K562 (cell line): ENCODE results near the gene APLF. TPM values are rescaled to one million over a fixed set of nuclear protein-coding genes. Genes with fewer than 3 reads are reported as not detected.

Experiments
- CC2D1A ChIP-seq: fragments of 450-650 bp; IDR thresholded peaks from 2 replicates; pipeline ENCODE4 v1.6.1; 2017; ENCODE audit warnings: mild to moderate bottlenecking
- DPF2 ChIP-seq: fragments of 450-650 bp; IDR thresholded peaks from 2 replicates; pipeline ENCODE4 v1.6.1; 2016
- FOSL1 ChIP-seq: fragments of 200-800 bp; sonication (Bioruptor generic); conservative IDR thresholded peaks from 2 replicates; pipeline ENCODE4 v1.6.1; 2016; ENCODE audit warnings: missing genetic modification characterization, missing compliant biosample characterization
- FOXM1 ChIP-seq, 2 experiments: fragments of 450-650 bp in 1 of 2; sonication (generic) in 1 of 2; formaldehyde crosslinking in 1 of 2; IDR thresholded peaks; 2 replicates each; pipeline versions ENCODE4 v1.6.1 to v1.9.0; 2017 to 2022; ENCODE audit warnings: low read depth in 2 of 2, mild to moderate bottlenecking in 2 of 2, missing genetic modification reagents in 1 of 2, moderate library complexity in 1 of 2
- GATA2 ChIP-seq: sonication (generic); formaldehyde crosslinking; IDR thresholded peaks from 2 replicates; pipeline ENCODE4 v1.4.0; 2020; ENCODE audit warnings: mild to moderate bottlenecking, missing genetic modification reagents
- JUND ChIP-seq, 2 experiments: IDR thresholded peaks; 2 replicates in 1 of 2; 3 replicates in 1 of 2; pipeline ENCODE4 v1.6.1; 2011; ENCODE audit warnings: borderline replicate concordance in 2 of 2, low read depth in 2 of 2, low read length in 2 of 2, improper control_type of control experiment in 1 of 2, missing biosample characterization in 1 of 2, missing genetic modification characterization in 1 of 2, missing genetic modification reagents in 1 of 2
- MAFF ChIP-seq: IDR thresholded peaks from 2 replicates; pipeline ENCODE4 v1.6.1; 2012; ENCODE audit warnings: low read length, improper control_type of control experiment
- NCOA1 ChIP-seq: fragments of 450-650 bp; IDR thresholded peaks from 2 replicates; pipeline ENCODE4 v1.6.1; 2016; ENCODE audit warnings: low read depth
- NCOR1 ChIP-seq: fragments of 450-650 bp; IDR thresholded peaks from 2 replicates; pipeline ENCODE4 v1.6.1; 2016; ENCODE audit warnings: mild to moderate bottlenecking, moderate library complexity
- NFIC ChIP-seq: fragments of 450-650 bp; IDR thresholded peaks from 2 replicates; pipeline ENCODE4 v1.6.1; 2017; ENCODE audit warnings: mild to moderate bottlenecking, inconsistent platforms
- RBM15 ChIP-seq: fragments of 200-400 bp; formaldehyde crosslinking; IDR thresholded peaks from 2 replicates; pipeline ENCODE4 v1.6.1; 2018; ENCODE audit warnings: mild to moderate bottlenecking, low read length, moderate library complexity; ENCODE audit not compliant: insufficient read depth
- ZBTB1 ChIP-seq: sonication (generic); formaldehyde crosslinking; IDR thresholded peaks from 2 replicates; pipeline ENCODE4 v1.8.1; 2023; ENCODE audit warnings: missing genetic modification reagents, low read depth, mild to moderate bottlenecking, borderline replicate concordance
- ZSCAN32 ChIP-seq: fragments of 450-650 bp; formaldehyde crosslinking; IDR thresholded peaks from 2 replicates; pipeline ENCODE4 v1.4.0; 2020; ENCODE audit warnings: mild to moderate bottlenecking, moderate library complexity
- polyA plus RNA-seq, 8 experiments: library from polyadenylated mRNA; depleted of rRNA in 4 of 8; stranded (reverse) in 5 of 8; unstranded in 3 of 8; fragments of >200 nt; fragmentation: Nextera tagmentation in 2 of 8; fragmentation: Illumina TruSeq in 1 of 8; extraction: Ambion mirVana in 2 of 8; extraction: Trizol in 1 of 8; gene quantifications; 2 replicates each; pipeline versions ENCODE4 v1.2.1 to v1.2.3, GENCODE V29; 2011 to 2014; ENCODE audit warnings: inconsistent platforms in 1 of 8, missing spikeins in 1 of 8
- total RNA-seq, 7 experiments: library from RNA; depleted of rRNA in 6 of 7; stranded (reverse); fragments of >200 nt in 6 of 7; fragmentation: Illumina TruSeq in 2 of 7; extraction: Trizol in 2 of 7; gene quantifications; 2 replicates each; pipeline versions ENCODE4 v1.2.1 to v1.2.3, GENCODE V29; 2011 to 2021; ENCODE audit warnings: low replicate concordance in 1 of 7
- TF ChIP-seq, protein P1 (sequence below): fragments of 450-650 bp; IDR thresholded peaks from 2 replicates; pipeline ENCODE4 v1.6.1; 2017; ENCODE audit warnings: antibody characterized with exemption, mild to moderate bottlenecking
- TF ChIP-seq, protein P2 (sequence below): sonication (generic); IDR thresholded peaks from 2 replicates; pipeline ENCODE4 v1.6.1; 2016
- TF ChIP-seq, protein P3 (sequence below), 2 experiments: fragments of 450-650 bp in 1 of 2; sonication (generic) in 1 of 2; formaldehyde crosslinking in 1 of 2; IDR thresholded peaks in 1 of 2; conservative IDR thresholded peaks in 1 of 2; 2 replicates each; pipeline versions ENCODE4 v1.6.1 to v1.8.1; 2016 to 2023; ENCODE audit warnings: mild to moderate bottlenecking in 2 of 2, moderate library complexity in 2 of 2, inconsistent platforms in 1 of 2, missing genetic modification reagents in 1 of 2
- TF ChIP-seq, protein P4 (sequence below): IDR thresholded peaks from 2 replicates; pipeline ENCODE4 v1.6.1; 2014; ENCODE audit warnings: antibody characterized with exemption
- TF ChIP-seq, protein P5 (sequence below), 2 experiments: fragments of 450-650 bp; conservative IDR thresholded peaks; 2 replicates each; pipeline ENCODE4 v1.6.1; 2017; ENCODE audit warnings: mild to moderate bottlenecking in 2 of 2, moderate library complexity in 2 of 2

APLF gene
- total and polyA plus RNA-seq, 9 of the 15 experiments (the other 6 are each of a cell fraction or from before 2014, with no cell fraction given): 0.07 to 1.1 (median 0.71) TPM

DNA sequence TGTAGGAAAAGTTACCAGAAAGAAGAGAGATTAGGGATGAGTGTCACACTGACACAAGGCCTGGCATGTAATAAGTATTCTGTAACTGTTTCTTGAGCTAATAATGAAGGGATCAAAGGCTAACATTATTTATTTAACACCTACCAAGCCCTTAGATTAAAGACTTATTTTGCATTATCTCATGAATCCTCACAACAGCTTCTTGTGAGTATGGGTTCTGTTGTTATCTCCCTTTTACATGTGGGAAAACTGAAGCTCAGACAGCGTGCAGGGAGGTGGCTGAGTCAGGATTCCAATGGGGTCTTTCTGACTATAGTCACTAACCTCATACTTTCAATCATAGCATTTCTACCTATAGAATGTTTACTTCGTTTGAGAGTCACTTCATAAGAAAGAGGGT is 97.0 kb downstream of the APLF start (continued):
- TF ChIP-seq NCOR1: peak; percentile 87
- no peak for TF ChIP-seq RBM15
- TF ChIP-seq, protein P1, sequence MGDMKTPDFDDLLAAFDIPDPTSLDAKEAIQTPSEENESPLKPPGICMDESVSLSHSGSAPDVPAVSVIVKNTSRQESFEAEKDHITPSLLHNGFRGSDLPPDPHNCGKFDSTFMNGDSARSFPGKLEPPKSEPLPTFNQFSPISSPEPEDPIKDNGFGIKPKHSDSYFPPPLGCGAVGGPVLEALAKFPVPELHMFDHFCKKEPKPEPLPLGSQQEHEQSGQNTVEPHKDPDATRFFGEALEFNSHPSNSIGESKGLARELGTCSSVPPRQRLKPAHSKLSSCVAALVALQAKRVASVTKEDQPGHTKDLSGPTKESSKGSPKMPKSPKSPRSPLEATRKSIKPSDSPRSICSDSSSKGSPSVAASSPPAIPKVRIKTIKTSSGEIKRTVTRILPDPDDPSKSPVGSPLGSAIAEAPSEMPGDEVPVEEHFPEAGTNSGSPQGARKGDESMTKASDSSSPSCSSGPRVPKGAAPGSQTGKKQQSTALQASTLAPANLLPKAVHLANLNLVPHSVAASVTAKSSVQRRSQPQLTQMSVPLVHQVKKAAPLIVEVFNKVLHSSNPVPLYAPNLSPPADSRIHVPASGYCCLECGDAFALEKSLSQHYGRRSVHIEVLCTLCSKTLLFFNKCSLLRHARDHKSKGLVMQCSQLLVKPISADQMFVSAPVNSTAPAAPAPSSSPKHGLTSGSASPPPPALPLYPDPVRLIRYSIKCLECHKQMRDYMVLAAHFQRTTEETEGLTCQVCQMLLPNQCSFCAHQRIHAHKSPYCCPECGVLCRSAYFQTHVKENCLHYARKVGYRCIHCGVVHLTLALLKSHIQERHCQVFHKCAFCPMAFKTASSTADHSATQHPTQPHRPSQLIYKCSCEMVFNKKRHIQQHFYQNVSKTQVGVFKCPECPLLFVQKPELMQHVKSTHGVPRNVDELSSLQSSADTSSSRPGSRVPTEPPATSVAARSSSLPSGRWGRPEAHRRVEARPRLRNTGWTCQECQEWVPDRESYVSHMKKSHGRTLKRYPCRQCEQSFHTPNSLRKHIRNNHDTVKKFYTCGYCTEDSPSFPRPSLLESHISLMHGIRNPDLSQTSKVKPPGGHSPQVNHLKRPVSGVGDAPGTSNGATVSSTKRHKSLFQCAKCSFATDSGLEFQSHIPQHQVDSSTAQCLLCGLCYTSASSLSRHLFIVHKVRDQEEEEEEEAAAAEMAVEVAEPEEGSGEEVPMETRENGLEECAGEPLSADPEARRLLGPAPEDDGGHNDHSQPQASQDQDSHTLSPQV: peak; percentile 65; the same call in 1 of the 2 replicates
- TF ChIP-seq GATA2 (CRISPR knock-in tag): peak; percentile 48; the same call in 1 of the 2 replicates
- TF ChIP-seq, protein P2, sequence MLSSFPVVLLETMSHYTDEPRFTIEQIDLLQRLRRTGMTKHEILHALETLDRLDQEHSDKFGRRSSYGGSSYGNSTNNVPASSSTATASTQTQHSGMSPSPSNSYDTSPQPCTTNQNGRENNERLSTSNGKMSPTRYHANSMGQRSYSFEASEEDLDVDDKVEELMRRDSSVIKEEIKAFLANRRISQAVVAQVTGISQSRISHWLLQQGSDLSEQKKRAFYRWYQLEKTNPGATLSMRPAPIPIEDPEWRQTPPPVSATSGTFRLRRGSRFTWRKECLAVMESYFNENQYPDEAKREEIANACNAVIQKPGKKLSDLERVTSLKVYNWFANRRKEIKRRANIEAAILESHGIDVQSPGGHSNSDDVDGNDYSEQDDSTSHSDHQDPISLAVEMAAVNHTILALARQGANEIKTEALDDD: peak; percentile 46; the same call in 1 of the 2 replicates
- TF ChIP-seq ZSCAN32 (CRISPR knock-in tag): no peak
- peak; percentile 55; the same call in 1 of the 2 replicates for TF ChIP-seq CC2D1A
- TF ChIP-seq FOSL1 (tag): peak; percentile 74
- TF ChIP-seq ZBTB1 (CRISPR knock-in tag): no peak
- TF ChIP-seq, protein P3, sequence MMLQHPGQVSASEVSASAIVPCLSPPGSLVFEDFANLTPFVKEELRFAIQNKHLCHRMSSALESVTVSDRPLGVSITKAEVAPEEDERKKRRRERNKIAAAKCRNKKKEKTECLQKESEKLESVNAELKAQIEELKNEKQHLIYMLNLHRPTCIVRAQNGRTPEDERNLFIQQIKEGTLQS (IDR thresholded peaks at IDR 0.05): peak; percentile 47; the same call in 1 of the 2 replicates
- TF ChIP-seq, protein P3 (CRISPR knock-in tag; conservative IDR thresholded peaks at IDR 0.05): no peak
- TF ChIP-seq NCOA1: peak; percentile 39; the same call in 1 of the 2 replicates
- peak; percentile 59 for TF ChIP-seq FOXM1 (IDR thresholded peaks at IDR 0.05; ENCODE audit: low read depth)
- TF ChIP-seq FOXM1 (CRISPR knock-in tag; IDR thresholded peaks at IDR 0.05; ENCODE audit: low read depth): no peak
- TF ChIP-seq NFIC: peak; percentile 69
- TF ChIP-seq, protein P4, sequence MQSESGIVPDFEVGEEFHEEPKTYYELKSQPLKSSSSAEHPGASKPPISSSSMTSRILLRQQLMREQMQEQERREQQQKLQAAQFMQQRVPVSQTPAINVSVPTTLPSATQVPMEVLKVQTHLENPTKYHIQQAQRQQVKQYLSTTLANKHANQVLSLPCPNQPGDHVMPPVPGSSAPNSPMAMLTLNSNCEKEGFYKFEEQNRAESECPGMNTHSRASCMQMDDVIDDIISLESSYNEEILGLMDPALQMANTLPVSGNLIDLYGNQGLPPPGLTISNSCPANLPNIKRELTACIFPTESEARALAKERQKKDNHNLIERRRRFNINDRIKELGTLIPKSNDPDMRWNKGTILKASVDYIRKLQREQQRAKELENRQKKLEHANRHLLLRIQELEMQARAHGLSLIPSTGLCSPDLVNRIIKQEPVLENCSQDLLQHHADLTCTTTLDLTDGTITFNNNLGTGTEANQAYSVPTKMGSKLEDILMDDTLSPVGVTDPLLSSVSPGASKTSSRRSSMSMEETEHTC: no peak
- peak; percentile 75; the same call in 1 of the 2 replicates for TF ChIP-seq JUND (IDR thresholded peaks at IDR 0.05; ENCODE audit: borderline replicate concordance, low read depth, low read length)
- peak; percentile 47; the same call in 1 of the 3 replicates for TF ChIP-seq JUND (tag; IDR thresholded peaks at IDR 0.05; ENCODE audit: borderline replicate concordance, low read depth, low read length)
- TF ChIP-seq, protein P5, sequence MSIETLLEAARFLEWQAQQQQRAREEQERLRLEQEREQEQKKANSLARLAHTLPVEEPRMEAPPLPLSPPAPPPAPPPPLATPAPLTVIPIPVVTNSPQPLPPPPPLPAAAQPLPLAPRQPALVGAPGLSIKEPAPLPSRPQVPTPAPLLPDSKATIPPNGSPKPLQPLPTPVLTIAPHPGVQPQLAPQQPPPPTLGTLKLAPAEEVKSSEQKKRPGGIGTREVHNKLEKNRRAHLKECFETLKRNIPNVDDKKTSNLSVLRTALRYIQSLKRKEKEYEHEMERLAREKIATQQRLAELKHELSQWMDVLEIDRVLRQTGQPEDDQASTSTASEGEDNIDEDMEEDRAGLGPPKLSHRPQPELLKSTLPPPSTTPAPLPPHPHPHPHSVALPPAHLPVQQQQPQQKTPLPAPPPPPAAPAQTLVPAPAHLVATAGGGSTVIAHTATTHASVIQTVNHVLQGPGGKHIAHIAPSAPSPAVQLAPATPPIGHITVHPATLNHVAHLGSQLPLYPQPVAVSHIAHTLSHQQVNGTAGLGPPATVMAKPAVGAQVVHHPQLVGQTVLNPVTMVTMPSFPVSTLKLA (conservative IDR thresholded peaks at IDR 0.05): peak; percentile 60 to 65; a peak in 3 of 4 replicates
- peak; percentile 95 for TF ChIP-seq DPF2
- no peak for TF ChIP-seq MAFF
